VCaP (cell line): ENCODE results near the gene SERPING1.

ENCODE experiments used
- H3K27ac ChIP-seq: fragments of 450-650 bp; 2 replicates; pipeline ENCODE4 v1.5.1; 2017
- TF ChIP-seq, protein P1 (sequence below): fragments of 450-650 bp; conservative IDR thresholded peaks from 2 replicates; pipeline ENCODE4 v1.5.1; 2017; ENCODE audit warnings: mild to moderate bottlenecking, moderate library complexity

The SERPING1 gene

DNA sequence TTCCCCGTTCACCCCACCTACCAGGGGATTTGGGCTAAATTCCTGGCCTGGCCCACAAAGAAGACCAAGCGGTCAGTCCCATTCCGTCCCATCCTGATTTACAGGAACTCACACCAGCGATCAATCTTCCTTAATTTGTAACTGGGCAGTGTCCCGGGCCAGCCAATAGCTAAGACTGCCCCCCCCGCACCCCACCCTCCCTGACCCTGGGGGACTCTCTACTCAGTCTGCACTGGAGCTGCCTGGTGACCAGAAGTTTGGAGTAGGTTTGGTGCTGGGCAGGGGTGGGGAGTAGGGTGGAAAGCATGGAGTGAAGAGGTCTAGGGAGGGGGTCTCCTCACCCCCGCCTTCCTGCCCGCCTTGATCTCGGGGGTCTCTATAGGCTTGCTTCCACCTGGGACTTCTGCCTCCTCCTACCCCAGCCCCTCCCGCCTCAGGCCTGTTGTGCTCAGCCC, at the start of gene SERPING1:
Gene SERPING1, plus strand, starts transcription at position 225 of the 455 bp plus-strand sequence. CDS start 586 bp downstream, outside the sequence.
- TF ChIP-seq, protein P1, sequence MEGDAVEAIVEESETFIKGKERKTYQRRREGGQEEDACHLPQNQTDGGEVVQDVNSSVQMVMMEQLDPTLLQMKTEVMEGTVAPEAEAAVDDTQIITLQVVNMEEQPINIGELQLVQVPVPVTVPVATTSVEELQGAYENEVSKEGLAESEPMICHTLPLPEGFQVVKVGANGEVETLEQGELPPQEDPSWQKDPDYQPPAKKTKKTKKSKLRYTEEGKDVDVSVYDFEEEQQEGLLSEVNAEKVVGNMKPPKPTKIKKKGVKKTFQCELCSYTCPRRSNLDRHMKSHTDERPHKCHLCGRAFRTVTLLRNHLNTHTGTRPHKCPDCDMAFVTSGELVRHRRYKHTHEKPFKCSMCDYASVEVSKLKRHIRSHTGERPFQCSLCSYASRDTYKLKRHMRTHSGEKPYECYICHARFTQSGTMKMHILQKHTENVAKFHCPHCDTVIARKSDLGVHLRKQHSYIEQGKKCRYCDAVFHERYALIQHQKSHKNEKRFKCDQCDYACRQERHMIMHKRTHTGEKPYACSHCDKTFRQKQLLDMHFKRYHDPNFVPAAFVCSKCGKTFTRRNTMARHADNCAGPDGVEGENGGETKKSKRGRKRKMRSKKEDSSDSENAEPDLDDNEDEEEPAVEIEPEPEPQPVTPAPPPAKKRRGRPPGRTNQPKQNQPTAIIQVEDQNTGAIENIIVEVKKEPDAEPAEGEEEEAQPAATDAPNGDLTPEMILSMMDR, result no peak
- no peak within 1 kb of the TSS for H3K27ac ChIP-seq

DNA sequence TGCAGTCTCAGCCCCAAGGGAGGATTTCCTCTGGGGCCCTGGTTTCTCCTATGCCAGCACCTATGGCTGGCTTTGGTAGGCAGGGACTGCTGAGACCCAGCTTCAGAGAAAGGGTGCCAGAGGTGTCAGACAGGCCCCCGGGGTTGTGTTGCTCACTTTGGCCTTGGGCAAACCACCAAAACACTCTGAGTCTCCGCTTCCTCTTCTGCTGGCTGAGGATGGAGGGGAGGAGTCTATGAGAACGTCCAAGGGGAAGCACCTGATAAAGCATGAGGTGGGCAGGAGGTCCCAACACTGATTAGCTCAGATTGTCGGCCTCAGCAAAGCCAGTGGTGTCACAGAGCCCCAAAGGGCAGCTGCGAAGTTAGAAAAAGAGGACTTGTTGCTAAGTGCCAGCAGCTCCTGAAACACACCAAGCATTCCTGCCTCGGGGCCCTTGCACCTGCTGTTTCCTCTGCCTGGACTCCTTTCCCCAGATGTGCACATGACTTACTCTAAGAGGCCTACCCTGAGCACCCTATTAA, 49.6 kb upstream of the SERPING1 start:
- TF ChIP-seq, protein P1, result no peak
- no peak overlapping the region for H3K27ac ChIP-seq

DNA sequence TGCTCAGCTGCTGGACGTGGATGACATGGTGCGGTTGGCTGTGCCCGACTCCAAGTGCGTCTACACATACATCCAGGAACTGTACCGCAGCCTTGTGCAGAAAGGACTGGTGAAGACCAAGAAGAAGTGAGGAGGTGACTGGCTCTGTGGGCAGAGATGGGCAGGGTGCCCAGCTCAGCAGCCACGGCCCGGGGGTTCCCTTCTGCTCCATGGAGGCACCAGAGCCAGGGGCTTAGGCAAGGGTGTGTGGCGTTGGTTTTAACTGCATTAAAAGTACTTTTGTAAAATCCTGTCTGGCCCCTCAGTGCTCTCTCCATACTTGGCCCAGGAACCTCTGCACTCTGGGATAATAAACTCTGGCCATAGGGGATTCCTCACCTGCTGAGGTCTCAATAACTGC, 47.5 kb upstream of the SERPING1 start:
- TF ChIP-seq, protein P1, result no peak
- no peak overlapping the region for H3K27ac ChIP-seq

GRCh38 chr11:57551941-57552340, 45.5 kb upstream of the SERPING1 start:
- no peak overlapping the region for H3K27ac ChIP-seq
- TF ChIP-seq, protein P1, result no peak

- TF ChIP-seq, protein P1, result no peak
Observed at GRCh38 chr11:57552479-57552878, 45.0 kb upstream of the SERPING1 start.

GRCh38 chr11:57555393-57555792, 42.1 kb upstream of the SERPING1 start:
- TF ChIP-seq, protein P1, result no peak
- H3K27ac ChIP-seq, result no peak overlapping the region

More at GRCh38 chr11:57552479-57552878, 45.0 kb upstream of the SERPING1 start:
- H3K27ac ChIP-seq, result no peak overlapping the region

DNA sequence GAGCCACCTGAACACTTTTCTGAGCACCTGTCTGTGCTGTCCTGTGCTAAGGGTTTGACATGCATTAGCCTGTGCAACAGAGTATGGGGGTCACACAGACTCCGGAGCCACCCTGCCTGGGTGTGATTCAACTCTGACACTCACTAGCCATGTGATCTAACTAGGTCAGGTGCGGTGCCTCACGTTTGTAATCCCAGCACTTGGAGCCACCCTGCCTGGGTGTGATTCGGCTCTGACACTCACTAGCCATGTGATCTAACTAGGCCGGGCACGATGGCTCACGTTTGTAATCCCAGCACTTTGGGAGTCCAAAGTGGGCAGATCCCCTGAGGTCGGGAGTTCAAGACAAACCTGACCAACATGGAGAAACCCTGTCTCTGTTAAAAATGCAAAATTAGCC, 41.4 kb upstream of the SERPING1 start:
- TF ChIP-seq, protein P1, result no peak
- H3K27ac ChIP-seq, result no peak overlapping the region
